HG03575 (cell line): Measurements from ENCODE around the gene NR1H2.
"Not testable (repeated sequence)": the region's sequence is repeated elsewhere in the genome, so short reads cannot be mapped to it uniquely, and the experiment has no call there.

Experiments used
- ATAC-seq: cut with Tn5 transposase; IDR thresholded peaks from one replicate; pipeline ENCODE4 v1.9.1; 2021; ENCODE audit not compliant: unreplicated experiment, insufficient number of reproducible peaks, low FRiP score; ENCODE audit errors: extremely low read depth

NR1H2 gene

DNA sequence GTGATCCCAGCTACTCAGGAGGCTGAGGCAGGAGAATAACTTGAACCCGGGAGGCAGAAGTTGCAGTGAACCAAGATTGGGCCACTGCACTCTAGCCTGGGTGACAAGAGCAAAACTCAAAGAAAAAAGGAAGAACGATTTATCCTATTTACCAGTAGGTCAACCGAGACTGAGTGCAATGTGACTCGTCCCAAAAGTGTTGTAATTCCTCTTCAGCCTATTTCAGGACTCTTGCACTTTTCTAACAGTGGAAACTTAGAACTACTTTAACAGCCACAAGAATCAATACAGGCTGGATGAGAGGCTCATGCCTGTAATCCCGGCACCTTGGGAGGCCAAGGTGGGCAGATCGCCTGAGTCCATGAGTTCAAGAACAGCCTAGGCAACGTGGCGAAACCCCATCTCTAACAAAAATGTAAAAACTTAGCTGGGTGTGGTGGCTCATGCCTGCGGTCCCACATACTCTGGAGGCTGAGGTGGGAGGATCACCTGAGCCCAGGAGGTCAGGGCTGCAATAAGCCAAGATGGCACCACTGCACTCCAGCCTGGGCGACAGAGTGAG lies 4.3 kb upstream of the NR1H2 start:
- ATAC-seq = no peak

DNA sequence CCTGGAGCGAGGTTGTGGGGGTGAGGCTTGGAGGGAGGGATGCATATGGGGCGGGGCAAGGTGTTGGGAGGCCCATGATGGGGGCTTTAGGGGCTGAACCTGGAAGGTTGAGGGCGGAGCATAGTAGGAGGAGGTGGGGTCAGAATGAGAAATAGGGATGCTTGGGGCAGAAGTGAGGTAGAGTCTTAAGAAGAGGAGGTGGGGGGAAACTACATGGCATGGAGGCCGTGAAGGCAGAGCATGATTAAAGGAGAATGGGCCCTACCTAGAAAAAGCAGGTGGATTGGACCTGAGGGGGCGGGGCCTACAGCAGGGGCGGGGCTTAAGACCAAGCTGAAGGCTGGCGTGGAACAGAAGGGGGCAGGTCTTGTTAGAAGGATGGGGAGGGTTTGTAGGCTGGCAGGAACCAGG lies 799 bp downstream of the NR1H2 start:
- no peak for ATAC-seq

DNA sequence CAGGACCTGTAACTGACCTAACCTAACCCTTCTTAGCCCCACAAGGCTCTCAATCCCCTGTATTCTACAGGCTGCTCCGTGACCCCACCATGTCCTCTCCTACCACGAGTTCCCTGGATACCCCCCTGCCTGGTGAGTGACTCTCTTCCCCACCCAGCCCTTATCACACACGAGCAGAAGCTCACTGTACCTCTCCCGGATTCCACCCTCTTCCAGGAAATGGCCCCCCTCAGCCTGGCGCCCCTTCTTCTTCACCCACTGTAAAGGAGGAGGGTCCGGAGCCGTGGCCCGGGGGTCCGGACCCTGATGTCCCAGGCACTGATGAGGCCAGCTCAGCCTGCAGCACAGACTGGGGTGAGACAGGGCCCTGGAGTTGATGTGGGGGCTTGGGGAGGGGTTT lies 1.3 kb downstream of the NR1H2 start:
- no peak for ATAC-seq

DNA sequence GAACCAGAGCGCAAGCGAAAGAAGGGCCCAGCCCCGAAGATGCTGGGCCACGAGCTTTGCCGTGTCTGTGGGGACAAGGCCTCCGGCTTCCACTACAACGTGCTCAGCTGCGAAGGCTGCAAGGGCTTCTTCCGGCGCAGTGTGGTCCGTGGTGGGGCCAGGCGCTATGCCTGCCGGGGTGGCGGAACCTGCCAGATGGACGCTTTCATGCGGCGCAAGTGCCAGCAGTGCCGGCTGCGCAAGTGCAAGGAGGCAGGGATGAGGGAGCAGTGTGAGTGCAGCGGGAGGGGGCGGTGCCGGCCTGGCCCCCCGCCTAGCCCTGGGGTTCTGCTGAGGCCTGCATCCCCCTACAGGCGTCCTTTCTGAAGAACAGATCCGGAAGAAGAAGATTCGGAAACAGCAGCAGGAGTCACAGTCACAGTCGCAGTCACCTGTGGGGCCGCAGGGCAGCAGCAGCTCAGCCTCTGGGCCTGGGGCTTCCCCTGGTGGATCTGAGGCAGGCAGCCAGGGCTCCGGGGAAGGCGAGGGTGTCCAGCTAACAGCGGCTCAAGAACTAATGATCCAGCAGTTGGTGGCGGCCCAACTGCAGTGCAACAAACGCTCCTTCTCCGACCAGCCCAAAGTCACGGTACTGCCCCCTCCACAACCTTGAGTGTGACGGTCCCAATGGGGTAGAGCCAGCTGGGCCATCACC lies 2.1 kb downstream of the NR1H2 start:
- no peak for ATAC-seq

DNA sequence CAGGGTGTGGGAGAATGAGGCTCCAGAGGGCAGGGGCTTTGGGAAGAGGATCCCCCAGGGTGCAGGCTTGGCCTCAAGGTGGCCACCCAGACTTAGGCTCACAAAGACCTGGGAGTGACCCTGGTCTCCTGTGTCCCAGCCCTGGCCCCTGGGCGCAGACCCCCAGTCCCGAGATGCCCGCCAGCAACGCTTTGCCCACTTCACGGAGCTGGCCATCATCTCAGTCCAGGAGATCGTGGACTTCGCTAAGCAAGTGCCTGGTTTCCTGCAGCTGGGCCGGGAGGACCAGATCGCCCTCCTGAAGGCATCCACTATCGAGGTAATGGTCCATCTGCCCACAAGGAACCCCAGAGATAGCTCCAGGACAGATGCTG lies 2.6 kb downstream of the NR1H2 start:
- no peak for ATAC-seq

DNA sequence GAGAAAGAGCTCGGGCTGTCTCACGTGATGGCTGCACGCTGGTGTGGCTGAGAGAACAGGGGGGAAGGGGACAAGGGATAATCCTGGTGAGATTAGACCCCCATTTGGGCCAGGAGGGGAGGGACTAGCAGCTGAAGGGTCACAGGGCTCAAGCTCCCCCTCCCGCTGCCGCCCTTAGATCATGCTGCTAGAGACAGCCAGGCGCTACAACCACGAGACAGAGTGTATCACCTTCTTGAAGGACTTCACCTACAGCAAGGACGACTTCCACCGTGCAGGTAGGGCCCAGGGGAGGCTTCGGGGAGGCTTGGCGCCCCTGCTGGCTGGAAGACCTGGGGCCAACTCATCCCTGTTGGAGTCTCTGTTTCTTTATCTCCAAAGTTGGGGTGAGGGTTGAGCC lies 3.3 kb downstream of the NR1H2 start:
- ATAC-seq = no peak

DNA sequence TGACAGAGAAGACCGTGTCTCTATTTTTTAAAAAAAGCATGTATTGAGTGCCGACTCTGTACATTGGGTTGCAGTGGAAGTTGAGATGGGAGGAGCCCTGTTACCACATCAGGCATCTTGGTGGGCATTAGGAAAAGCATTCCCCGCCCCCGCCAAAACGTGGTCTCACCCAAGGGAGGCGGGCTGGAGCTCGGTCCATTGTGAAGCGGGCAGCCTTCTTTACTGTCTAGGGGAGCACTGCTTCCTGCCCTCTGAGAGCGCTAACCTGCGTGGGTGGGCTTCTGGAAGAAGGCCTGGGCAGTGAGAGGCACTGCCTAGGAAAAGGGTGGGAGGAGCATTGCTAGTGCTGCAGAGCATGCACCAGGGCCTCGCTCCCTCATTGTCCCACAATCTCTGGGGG lies 3.9 kb downstream of the NR1H2 start:
- ATAC-seq = no peak

DNA sequence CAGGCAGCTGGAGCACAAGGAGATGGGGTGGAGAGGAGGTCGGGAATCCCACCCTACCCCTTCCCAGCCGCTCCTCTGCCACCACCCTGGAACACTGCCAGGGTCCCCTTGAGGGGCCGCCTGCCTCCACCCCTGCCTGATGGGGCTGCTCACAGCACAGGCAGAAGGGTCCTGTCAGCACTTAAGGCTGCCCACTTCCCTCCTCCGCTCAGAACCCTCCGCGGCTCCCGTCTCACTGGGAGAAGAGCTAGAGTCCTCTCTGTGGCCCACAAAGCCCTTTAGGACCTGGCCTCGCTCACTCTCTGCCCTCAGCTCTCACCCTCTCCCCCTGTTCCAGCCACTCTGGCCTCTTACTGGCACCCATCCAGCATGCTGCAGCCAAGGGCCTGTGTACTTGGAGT lies 4.5 kb downstream of the NR1H2 start:
- ATAC-seq = no peak

DNA sequence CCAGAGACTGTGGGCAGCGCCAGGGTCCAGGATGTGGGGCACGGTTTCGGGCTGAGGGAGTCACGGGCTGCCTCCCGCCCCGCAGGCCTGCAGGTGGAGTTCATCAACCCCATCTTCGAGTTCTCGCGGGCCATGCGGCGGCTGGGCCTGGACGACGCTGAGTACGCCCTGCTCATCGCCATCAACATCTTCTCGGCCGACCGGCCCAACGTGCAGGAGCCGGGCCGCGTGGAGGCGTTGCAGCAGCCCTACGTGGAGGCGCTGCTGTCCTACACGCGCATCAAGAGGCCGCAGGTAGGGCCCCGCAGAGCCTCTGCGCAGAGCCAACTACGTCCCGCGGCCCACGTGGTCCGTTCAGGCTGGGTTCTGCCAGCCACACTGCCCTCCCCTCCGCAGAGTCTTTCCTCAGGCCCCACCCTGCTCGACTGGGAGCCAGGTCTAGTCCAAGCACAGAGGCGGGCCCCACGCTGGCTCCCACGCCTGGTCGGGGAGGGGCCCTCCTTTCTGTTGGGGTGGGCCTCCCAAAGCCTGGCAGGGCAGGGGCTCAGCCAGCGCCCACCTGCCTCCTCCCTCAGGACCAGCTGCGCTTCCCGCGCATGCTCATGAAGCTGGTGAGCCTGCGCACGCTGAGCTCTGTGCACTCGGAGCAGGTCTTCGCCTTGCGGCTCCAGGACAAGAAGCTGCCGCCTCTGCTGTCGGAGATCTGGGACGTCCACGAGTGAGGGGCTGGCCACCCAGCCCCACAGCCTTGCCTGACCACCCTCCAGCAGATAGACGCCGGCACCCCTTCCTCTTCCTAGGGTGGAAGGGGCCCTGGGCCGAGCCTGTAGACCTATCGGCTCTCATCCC lies 5.8 kb downstream of the NR1H2 start:
- ATAC-seq = no peak

DNA sequence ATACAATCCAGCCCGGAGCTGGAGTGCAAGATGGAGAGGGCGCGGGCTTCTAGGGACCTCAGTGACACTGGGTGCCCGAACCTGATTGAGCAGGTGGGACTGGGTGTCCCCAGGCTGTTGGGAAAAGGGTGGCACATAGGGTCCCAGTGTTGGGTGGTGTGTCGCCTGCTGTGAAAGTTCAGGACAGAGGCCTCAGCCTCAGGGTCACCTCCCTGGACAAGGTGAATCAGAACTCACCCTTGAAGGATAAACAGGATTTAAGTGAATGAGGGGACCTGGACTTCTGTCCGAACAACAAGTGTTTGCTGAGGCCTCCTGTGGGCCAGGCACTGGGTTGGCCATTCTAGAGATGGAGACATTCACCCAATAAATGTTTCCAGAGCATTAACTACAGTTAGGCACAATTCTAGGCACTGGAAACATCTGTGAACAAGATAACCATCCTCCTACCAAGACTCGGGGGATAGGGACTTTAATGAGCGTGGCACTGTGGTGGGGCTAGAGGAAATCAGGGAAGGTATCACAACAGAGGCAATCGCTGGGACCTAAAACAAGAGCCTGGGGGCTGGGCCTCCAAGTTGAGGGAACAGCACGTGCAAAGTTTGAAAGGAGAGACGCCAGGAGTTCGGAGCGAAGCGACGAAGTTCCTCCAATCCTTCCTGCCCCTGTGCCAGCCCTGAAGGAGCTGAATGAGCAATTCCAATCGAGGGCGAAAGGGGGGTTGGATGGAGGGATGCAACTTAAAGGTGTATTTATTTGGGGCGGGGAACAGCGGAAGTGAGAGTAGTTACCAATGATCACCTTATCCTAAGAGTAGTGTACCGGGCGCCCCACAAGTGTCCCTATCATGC lies 7.0 kb downstream of the NR1H2 start:
- no peak for ATAC-seq

DNA sequence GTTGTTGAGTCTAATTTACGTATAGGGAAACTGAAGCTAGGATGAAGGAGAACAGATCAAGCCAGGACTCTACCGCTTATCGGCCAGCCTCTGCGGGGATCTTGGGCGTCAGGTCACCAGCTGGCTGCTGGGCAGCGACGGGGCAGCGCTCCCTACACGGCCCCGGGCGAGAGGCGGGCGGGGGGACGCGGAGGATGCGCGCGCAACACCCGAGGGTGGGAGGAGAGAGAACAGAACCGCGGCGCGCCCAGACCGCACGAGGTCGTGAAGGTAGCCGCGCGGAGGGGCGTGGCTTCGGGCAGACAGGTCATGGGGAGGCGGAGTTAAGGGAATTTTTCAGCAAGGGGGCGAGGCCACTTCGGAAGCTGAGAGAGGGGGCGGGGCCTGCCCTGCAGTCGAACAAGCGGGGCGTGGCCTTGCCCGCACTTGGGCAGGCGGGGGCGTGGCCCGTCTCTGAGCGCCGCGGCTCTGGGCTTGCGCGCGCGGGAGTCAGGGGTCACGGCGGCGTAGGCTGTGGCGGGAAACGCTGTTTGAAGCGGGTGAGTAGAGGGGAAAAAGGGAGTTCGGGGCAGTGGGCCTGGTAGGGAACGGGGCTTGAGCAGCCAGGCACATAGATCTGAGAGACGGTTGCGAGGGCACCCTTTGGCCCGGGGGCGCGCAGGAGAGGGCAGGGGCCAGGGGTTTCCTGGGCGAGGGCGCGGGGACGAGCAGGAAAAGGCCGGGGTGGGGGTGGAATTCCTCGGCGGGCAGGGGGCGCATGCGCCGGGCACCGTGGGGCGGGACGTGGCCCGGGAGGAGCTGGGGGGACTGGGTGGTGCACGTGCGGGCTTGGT lies 7.8 kb downstream of the NR1H2 start, which contains the start of gene POLD1:
POLD1 (plus strand) TSS at position 496 of the 833 bp plus-strand sequence. CDS start 14,505 bp downstream, outside the sequence.
- ATAC-seq = peak; percentile 53

DNA sequence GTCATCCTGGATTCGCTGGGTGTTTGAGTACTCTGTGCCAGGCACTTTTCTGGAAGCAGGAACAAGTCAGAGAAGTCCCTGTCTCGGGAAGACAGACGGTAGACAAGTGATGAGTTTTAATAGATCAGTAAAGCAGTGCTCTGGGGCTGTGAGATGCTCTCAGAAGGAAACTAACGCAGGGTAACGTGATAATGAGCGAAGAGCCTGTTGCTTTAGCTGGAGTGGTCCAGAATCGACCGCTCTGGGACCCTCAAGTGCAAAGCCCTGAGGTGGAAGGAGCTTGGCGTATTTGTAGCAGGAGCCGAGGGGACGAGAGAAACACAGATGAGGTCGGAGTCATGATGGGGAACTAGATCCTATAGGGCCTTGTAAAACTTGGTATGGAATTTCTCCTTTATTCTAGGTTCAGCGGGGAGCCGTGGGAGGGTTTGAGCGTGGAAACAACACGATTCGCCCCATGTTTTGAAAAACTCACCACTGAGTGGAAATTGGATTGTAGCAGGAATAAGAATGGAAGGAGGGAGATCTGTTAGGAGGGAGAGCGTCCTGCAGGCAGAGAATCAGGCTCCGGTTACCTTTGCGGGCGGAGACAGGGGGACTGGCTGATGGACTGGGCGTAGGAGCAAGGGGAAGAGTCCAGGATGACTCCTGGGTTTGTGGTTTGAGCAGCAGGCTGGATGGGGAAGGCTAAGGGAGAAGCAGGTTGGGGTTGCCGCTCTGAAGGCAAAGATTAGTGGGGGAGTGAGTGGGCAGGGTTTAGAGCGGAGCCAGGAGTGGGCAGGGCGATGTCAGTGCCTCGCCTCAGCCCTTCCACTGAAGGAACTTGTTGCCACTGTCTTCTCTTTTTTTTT lies 8.7 kb downstream of the NR1H2 start:
- no peak for ATAC-seq

DNA sequence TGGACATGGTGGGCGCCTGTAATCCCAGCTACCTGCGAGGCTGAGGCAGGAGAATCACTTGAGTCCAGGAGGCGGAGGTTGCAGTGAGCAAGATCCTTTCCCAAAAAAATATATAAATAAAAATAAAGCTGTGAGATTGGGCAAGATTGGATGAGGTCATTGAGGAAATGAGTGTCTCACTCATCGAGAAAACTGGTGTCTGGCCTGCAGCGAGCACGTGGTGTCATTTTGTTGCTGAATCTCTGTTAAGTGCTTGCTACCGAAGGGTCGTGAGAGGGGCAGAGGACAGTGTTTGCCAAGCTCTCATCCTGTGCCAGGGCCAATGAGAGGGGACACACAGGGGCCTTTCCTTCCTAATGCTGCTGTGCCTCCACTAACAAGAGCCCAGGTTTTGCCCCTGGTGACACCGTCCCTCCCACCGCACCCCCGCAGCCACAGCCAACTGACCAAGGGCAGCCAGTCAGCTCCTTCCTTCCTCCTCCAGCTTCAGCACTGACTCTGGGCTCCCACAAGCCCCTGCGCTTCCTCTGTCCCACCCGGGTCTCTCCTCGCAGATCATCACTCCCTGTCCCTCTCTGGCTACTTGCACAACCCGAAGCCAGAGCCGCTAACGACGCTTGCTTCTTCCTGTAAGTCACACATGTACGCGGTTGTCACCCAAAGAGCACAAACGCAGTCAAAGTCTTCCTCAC lies 11.1 kb downstream of the NR1H2 start:
- ATAC-seq = no peak

DNA sequence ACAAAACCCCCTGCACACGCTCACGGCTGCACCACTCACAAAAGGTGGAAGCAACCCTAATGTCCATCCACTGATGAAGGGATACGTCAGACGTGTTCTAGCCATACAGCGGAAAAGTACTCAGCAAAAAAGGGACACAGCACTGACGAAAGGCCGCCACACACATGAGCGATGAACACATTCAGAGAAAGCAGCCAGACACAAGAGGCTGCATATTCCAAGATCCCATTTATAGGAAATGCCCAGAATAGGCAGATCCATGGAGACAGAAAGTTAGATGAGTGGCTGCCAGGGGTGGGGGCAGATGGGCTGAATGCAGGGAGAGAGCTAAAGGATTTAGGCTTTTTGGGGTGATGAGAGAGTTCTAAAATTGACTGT lies 11.6 kb downstream of the NR1H2 start:
- ATAC-seq = no peak

DNA sequence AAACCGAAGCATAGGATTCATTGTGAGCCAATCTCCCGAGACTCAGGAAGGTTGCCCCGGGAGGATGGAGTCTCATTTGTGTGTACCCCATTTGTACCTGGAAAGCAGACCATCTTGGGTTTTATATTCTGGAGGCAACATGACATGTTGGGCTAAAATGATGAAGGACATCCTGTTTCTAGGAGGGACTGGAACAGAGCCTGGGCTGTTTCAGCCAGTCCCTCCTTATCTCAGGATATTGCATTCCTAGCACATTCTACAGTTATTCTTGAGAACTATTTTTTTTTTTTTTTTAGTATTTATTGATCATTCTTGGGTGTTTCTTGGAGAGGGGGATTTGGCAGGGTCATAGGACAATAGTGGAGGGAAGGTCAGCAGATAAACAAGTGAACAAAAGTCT lies 14.0 kb downstream of the NR1H2 start:
- ATAC-seq = not testable (repeated sequence)

DNA sequence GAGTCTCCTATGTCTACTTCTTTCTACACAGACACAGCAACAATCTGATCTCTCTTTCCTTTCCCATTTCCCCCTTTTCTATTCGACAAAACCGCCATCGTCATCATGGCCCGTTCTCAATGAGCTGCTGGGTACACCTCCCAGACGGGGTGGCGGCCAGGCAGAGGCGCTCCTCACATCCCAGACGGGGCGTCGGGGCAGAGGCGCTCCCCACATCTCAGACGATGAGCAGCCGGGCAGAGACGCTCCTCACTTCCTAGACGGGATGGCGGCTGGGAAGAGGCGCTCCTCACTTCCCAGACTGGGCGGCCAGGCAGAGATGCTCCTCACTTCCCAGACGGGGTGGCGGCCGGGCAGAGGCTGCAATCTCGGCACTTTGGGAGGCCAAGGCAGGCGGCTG lies 14.7 kb downstream of the NR1H2 start:
- not testable (repeated sequence) for ATAC-seq

DNA sequence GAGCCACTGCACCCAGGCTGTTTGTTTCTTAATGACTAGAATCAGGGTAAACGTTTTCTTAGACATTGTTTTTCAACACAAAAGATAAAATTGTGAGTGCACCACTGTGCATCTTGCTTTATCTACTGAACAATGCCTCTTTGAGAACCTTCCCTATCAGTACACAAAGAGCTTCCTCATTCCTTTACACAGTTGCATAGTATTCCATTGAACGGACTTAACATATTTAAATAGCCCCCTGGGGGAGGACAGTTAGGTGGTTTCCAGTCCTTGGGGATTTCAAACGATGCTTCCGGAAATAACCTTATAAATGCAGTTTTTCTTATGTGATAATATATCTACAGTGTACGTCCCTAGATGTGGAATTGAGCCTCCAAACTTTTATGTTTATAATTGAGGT lies 16.5 kb downstream of the NR1H2 start:
- no peak for ATAC-seq
